Thyroid gland (tissue), 4 donors: ENCODE results near the gene SEMG1.

ENCODE experiments used
- POLR2A ChIP-seq, 2 donors: fragments of 450-650 bp; IDR thresholded peaks; one replicate each; pipeline ENCODE4 v1.6.1; 2017; ENCODE audit warnings: antibody characterized with exemption in 2 of 2, mild to moderate bottlenecking in 2 of 2, moderate library complexity in 1 of 2
- TF ChIP-seq, protein P1 (sequence below), 6 experiments: fragments of 200-600 bp in 3 of 6; fragments of 450-650 bp in 3 of 6; sonication (generic) in 3 of 6; IDR thresholded peaks; one replicate each; pipeline ENCODE4 v1.5.1; 2016 to 2019; ENCODE audit warnings: antibody characterized with exemption in 6 of 6, mild to moderate bottlenecking in 2 of 6, inconsistent platforms in 1 of 6, moderate library complexity in 1 of 6

DNA sequence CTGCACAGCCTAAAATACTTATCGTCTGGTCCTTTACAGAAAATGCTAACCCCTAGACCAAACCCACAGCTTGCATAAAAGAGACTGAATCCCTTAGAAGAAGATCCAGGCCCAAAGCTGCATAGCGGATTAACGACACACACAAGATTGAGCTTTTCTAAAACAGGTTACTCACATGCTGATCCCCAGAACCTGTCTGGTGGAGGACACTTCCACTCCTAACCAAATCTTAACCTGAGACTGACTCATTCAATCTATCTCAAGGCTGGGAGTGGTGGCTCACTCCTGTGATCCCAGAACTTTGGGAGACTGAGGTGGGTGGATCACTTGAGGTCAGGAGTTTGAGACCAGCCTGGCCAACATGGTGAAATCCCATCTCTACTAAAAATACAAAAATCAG is 50.3 kb downstream of the SEMG1 start:
- TF ChIP-seq, protein P1, sequence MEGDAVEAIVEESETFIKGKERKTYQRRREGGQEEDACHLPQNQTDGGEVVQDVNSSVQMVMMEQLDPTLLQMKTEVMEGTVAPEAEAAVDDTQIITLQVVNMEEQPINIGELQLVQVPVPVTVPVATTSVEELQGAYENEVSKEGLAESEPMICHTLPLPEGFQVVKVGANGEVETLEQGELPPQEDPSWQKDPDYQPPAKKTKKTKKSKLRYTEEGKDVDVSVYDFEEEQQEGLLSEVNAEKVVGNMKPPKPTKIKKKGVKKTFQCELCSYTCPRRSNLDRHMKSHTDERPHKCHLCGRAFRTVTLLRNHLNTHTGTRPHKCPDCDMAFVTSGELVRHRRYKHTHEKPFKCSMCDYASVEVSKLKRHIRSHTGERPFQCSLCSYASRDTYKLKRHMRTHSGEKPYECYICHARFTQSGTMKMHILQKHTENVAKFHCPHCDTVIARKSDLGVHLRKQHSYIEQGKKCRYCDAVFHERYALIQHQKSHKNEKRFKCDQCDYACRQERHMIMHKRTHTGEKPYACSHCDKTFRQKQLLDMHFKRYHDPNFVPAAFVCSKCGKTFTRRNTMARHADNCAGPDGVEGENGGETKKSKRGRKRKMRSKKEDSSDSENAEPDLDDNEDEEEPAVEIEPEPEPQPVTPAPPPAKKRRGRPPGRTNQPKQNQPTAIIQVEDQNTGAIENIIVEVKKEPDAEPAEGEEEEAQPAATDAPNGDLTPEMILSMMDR (IDR thresholded peaks at IDR 0.05) = no peak
- no peak for TF ChIP-seq POLR2A (IDR thresholded peaks at IDR 0.05)
